ENCODE data around the gene ATG3.
"Not testable (repeated sequence)": the region's sequence is repeated elsewhere in the genome, so short reads cannot be mapped to it uniquely, and the experiment has no call there.

ATG3 gene

GRCh38 chr3:112560721-112561483, 860 bp downstream of the ATG3 start:
- DNase-seq, result peak; percentile 84

DNA sequence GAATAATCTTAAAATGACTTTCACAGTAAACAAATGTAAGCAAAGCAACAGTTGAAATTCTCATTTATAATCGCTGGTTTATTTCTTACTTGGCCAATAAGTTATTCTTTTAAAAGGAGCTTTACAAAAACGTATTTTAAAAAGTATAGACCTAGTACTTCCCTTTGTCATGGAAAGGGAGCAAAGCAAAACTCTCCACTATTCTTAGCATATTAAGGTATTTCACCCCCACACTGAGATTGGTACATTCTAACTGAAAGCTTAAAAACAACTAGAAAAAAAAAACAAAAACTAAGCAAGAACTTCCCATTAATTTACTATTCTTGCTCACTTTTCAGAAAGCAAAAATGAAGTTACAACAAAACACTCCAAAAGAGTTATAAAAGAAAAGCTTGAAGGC, 1.5 kb downstream of the ATG3 start:
- no peak for DNase-seq

GRCh38 chr3:112557976-112558375, 3.8 kb downstream of the ATG3 start:
- DNase-seq, result no peak

DNA sequence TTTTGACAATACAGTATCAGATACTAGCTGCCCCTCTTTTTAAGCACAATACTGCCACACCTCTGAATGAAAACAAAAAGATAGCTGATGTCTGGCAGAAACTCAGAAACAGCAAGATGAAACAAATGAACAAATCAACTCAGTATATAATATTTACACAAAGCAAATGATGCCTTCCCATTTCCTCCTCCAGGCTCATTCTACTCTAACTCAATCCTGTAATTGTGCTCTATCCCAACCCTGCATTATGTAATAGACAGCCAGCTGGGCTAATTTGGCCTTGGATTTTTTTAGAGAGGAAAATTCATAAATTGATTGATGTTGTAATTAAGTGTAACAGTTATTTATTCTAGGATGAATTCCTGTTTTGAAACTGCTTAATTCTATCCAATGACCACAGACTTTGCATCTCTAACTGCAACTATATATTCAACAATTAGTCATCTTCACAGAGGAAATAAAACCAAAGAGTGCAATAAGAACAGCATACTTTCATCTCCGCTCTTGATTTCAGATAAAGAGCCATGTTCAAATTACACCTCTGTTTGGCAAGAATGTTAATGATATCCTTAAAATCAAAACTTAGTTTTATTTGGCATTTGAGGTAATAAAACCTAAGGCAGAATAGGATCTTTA, 6.1 kb downstream of the ATG3 start:
- peak; percentile 5 for DNase-seq

DNA sequence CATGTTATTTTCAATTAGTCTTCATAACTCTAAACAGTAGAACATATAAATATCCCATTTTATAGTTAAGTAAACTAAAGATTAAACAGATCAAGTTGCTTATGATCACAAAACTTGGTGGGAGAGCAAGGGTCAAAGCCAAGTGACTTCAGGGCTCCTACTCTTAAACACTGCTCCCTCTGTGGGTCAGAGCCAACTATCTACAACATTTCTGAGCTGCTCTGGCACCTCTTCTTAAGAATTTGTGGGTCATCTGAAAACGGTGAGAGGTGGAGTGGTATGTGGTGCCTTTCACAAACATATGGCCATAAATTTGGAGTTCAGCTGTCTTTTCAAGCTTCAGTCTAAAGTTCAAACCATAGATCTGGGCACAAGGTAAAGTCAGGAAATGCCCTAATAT, 10.9 kb downstream of the ATG3 start:
- DNase-seq, result no peak

GRCh38 chr3:112546216-112546759, 15.5 kb downstream of the ATG3 start:
- DNase-seq, result peak; percentile 24

DNA sequence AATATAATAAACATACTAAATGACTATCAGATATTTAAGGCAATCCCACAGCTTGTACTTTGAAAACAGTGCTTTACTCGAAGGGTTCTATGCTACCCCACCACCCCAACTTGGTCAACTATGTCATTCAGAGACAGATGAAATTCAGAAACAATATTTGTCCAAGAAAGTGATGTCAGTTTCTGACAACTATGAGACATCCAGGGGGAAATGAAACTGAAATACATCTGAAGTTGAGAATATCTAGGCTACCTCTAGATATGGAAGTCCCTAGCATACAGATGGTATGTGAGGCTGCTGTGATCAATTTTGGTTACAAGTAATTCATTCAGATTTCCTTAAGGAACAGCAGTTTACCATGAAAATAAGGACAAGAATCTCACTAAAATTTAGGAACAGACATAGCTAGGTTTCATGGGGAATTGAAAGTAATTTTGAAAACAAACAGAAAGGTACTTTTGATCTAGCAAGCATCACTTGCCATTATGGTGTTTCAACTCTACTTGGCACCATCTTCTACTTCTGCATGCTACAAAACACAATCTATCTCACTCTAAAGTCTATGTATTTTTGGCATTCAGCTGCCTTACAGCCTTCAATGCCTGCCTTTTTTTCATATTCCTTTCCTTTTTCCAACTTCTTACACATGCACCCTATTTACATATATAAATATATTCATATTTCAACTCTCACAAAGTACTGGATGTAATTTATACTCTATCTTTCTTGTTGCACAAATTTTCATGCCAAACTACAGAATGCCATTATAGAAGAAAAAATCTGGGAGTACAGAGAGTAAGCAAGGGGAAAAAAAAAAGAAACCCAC, 21.7 kb downstream of the ATG3 start:
- no peak for DNase-seq

DNA sequence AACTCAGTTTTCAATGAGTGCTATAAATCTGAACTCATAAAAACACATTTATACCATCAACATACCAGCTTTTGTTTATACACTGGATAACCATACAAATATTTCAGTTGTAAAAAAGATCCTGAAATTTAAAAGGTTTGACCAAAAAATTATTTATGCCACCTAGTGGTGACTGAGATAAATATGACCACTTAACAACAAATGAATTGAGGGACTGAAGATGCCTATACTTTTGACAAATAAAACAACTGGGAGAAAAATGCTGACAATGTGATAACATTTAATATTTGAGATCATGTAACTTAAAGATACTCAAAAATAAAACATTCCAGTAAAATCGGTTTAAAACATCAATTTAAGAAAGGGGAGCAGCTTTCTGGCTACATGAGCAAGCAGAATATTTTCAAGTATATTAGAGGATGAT, 30.4 kb downstream of the ATG3 start:
- peak; percentile 32 for DNase-seq

GRCh38 chr3:112530573-112530972, 31.2 kb downstream of the ATG3 start:
- DNase-seq, result no peak

- DNase-seq, result not testable (repeated sequence)
Observed at GRCh38 chr3:112524127-112524526, 37.6 kb downstream of the ATG3 start.

DNA sequence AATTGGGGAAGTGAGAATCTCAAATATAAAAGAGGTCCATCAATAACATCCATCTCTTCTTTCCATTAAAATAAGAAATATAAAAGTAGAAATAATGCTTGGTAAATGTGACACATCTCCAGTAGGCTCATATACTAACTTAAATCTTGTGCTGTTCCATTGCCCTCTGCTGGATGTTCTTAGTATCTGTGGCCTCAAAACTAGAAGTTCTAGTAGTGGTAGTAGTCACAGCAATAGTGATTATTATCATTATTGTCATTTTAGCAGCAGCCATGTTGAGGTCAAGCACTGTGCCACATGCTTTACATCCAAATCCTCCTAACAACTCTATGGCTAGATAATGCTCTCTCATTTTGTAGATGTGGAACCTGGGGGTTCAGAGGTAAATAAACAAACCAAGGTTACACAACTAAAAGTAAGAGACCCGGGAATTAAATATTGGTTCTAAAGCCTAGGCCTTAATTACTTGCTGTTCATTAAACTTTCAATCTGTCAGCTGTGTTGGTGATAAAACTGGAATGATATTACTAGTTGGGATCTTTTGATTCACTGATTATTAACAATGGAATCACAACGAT, 42.2 kb downstream of the ATG3 start:
- peak; percentile 61 for DNase-seq

DNA sequence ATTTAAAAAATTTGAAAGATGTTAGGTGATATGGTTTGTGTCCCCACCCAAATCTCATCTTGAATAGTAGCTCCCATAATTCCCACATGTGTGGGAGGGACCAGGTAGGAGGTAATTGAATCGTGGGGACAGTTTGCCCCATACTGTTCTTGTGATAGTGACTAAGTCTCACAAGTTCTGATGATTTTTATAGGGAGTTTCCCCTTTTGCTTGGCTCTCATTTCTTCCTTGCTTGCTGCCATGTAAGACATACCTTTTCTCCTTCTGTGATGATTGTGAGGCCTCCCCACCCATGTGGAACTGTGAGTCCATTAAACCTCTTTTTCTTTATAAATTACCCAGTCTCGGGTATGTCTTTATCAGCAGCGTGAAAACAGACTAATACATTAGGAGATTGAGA, 42.8 kb downstream of the ATG3 start:
- not testable (repeated sequence) for DNase-seq

- DNase-seq, result no peak
Observed at GRCh38 chr3:112514527-112515128, 47.1 kb downstream of the ATG3 start.

DNA sequence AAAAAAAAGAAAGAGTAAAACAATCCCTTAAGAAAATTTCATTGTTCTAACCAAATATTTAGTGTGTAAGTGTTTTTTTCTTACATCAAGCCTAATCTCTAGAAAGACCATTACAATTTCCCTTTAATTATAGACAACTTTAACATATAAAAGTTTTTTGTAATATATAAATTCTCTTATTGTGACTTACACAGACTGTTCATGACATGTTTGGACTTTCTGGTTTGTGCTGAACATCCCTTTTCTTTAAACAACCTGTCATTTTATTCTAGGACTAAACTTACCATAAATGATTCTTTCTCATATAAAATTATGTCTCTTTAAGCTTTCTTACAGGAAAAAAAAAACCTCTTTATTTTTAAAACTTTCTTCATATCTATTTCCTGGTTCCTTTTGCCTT, 49.4 kb downstream of the ATG3 start:
- no peak for DNase-seq

- DNase-seq, result no peak
Observed at GRCh38 chr3:112508860-112509259, 52.9 kb downstream of the ATG3 start.

GRCh38 chr3:112508261-112508660, 53.5 kb downstream of the ATG3 start:
- DNase-seq, result no peak

DNA sequence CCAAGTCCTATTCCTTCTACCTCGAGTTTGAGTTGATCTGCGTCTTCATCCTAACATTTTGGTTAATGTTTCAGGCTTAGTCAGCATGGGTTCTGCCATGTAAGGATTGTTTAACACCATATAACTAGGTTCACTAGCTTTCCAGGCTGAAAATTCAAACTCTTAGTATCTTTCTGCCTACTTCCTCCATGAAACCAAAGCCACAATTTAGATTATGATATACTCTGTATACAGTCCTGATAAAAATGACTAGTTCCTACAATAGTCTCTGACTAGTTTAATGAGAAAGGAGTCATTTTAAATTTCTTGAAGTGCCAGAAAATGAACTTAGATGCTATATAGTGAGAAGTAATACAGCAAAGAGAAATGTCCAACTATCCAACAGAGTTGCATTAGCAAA, 55.9 kb downstream of the ATG3 start:
- no peak for DNase-seq

DNA sequence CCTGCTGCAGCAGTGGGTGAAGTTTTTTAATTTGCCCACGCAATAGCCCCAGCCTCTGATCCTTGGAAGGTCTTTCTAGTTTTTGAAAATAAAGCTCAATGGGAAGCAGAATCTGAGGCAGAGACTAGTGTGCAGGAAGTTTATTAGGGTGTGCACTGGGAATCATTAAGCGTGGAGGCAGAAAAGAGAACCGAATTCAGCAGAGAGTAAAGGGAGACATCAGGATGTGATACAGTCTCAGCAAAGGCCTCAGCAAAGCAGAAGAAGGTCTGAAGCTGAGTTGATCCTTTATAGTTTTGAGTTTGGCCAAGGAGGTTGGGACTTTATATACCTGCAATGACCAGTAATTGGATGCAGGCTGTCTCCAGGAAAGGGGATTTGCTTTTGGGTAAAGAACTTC, 57.6 kb downstream of the ATG3 start:
- no peak for DNase-seq

GRCh38 chr3:112503304-112503972, 58.3 kb downstream of the ATG3 start:
- no peak for DNase-seq

DNA sequence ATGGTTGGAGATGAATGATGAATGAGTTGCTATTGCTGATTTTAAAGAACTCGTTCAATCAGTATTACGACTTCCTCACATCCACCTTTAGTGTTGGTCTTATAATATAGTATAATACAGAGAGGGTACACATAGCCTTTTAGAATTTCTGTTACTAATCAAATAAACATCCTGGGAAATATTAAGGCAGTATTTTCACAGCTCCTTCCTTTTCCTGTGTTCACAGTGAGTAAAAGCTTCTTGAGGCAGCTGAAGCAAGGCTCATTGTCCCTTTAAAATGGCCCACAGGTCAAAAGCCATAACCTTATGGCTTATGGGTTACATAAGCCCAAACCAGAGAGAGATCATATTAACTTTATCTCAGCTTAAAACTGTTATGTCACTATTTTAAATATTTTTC, 61.1 kb downstream of the ATG3 start:
- DNase-seq, result no peak

DNA sequence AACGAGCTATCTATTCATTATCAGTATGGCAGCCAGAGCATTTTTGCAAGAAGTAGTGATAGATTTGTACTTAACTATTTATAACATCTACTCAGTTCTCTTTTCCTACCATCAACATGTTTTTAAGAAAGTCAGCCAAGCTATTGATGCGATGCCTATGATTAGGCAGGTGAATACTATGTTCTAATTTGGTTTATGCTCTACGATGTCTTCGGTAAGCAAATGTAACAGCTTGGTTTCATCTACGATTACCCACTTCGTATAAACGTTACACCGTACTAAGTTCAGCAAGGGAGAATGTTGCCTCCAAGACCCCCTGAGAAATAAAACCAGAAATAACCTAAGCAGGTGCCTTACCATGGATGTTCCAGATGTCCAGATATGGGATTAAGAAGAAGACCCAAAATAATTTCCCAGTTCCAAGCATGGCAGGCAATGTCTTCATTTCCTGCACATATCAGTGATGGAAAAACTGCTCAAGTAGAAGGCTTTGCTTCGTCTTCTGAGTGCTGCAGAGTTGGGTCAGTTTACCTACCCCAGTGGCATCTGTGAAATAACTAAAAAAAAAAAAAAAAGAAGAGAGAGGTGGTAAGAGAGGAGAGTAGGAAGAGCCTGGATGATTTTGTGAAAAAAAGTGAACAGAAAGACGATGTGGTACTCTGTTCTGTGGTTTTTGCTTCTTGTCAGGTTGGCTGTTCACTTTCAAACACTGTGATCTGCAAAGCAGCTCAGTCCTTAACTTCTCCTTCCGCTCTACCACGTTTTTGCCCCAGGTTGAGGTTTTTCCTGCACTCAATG, 62.6 kb downstream of the ATG3 start, which contains the start of gene BTLA:
Gene BTLA, minus strand, starts transcription at position 559 of the 798 bp plus-strand sequence. Its CDS starts 114 bp downstream, at position 445.
- DNase-seq, result no peak

Measured in fibroblast of skin of right quadriceps (primary cell).